Stimulated activated CD8-positive, alpha-beta memory T cell treated with anti-CD3 and anti-CD28 coated beads, Interleukin-12 subunit alpha, Interleukin-12 subunit beta, amount 100 ng/mL, for 1 hour (primary cell): ENCODE data around the gene SNAPC4.

Experiments used
- DNase-seq: peaks from one replicate; pipeline ENCODE4 v3.0.0-alpha.2; 2020; ENCODE audit warnings: low read depth

Gene SNAPC4

DNA sequence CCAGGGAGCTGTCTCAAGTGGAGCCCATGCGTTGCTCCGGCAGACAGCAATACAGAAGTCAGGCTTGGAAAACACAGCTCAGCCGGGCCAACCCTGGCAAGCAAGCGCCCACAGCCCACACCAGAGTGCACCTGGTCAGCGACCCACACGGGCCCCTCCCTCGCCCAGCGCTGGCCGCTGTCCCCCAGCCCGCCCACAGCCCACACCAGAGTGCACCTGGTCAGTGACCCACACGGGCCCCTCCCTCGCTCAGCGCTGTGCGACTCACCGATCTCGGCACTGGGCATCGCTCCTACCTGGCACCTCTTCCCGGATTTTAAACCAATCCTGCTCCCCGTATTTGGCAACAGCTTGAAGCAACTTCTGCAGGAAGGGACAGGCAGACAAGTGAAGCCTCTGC lies 12.8 kb downstream of the SNAPC4 start:
- no peak for DNase-seq

DNA sequence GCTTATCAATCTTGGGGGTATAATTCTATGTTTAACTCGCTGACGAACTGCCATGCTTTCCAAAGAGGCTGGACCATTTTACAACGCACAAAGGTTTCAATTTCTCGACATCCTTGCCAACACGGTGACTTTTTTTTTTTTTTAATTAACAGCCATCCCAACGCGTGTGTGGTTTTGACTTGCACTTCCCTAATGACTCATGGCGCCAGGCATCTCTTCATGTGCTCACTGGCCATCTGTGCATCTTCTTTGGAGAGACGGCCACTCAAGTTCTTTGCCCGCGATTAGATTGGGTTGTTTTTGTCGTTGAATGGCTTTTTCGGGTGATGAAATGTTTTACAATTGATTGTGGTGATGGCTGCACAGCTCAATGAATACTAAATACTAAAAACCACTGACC lies 14.0 kb downstream of the SNAPC4 start:
- no peak for DNase-seq

GRCh38 chr9:136385015-136385414 lies 15.0 kb downstream of the SNAPC4 start:
- DNase-seq: no peak

- no peak for DNase-seq
These were observed 16.5 kb downstream of the SNAPC4 start for GRCh38 chr9:136383436-136383835.

- no peak for DNase-seq
These were observed 17.9 kb downstream of the SNAPC4 start for GRCh38 chr9:136381966-136382513.

DNA sequence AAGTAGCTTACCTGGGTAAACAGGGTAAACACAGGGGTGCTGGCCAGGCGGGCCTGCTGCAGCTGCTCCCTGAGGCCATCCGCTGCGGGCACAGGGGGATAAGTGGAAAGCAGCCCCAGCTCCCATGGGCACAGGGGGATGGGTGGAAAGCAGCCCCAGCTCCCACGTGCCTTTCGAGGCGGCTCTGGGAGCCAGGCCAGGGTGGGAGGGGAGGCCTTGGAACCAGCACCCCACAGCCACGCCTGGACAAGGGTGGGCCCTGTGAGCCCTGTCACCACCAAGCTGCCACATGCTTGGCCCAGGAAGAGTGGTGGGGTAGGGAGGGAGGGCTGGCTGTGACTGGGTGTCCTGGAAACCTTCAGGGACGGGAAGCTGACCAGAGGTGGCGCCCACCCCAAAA lies 18.7 kb downstream of the SNAPC4 start:
- DNase-seq: no peak

GRCh38 chr9:136380381-136380780 lies 19.6 kb downstream of the SNAPC4 start:
- DNase-seq: no peak

- DNase-seq: no peak
These were observed 20.1 kb downstream of the SNAPC4 start for GRCh38 chr9:136379891-136380290.

DNA sequence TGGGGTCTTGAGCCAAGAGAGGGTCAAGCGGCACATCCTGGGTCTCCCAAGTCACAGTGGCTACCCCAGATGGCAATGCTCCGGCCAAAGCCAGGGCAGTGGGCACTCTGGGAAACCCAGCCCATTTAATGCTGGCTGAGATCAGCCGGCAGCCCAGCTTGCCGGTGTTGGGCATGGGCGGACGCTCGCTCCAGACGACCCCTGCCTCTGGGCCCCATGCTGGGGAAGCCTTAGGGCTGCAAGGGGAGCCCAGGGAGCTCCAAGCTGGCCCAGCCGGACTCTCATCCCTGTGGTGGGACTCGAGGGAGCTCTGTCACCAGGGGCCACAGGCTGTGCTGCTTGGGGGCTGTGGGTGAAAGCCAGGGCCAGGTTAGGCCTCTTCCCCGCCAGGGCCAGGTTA lies 20.6 kb downstream of the SNAPC4 start:
- DNase-seq: no peak

GRCh38 chr9:136379003-136379287 lies 21.0 kb downstream of the SNAPC4 start:
- DNase-seq: no peak

DNA sequence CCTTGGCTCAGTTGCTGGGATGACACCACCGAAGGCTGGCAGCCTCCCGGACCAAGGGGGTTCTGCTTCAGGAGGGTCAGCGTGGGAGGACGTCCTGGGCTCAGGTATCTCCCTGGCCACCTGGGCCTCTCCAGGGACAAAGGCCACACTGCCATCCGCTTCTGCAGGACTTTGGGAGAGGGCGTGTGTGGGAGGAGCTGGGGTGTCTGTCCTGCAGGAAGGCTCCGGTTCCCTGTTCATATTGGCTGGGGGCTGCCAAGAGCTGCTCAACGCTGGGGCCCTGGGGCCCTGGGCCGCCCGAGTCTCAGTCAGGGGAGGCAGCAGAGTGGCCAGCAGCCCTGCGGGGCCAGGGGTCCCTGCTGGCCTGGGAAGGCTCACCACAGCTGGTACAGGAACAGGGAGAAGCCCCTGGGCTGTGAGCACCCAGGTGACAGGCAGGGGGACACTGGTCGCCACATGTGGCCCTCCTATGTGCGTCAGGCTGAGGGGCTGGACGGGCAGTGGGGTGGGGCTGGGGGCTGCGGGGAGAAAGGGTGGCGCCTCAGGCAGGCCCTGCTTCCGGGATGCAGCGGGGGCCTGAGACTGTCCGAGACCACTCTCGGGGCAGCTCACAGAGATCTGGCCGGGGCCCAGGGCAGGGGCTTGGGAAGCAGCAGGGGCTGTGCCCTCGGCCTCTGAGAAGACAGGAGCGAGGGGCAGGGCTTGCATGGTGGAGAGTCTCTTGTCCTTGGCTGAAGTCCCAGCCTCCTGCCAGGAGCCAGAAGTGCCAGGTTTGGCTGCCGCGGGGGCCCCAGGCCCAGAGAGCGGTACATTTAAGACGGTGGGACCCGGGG lies 21.6 kb downstream of the SNAPC4 start:
- no peak for DNase-seq

DNA sequence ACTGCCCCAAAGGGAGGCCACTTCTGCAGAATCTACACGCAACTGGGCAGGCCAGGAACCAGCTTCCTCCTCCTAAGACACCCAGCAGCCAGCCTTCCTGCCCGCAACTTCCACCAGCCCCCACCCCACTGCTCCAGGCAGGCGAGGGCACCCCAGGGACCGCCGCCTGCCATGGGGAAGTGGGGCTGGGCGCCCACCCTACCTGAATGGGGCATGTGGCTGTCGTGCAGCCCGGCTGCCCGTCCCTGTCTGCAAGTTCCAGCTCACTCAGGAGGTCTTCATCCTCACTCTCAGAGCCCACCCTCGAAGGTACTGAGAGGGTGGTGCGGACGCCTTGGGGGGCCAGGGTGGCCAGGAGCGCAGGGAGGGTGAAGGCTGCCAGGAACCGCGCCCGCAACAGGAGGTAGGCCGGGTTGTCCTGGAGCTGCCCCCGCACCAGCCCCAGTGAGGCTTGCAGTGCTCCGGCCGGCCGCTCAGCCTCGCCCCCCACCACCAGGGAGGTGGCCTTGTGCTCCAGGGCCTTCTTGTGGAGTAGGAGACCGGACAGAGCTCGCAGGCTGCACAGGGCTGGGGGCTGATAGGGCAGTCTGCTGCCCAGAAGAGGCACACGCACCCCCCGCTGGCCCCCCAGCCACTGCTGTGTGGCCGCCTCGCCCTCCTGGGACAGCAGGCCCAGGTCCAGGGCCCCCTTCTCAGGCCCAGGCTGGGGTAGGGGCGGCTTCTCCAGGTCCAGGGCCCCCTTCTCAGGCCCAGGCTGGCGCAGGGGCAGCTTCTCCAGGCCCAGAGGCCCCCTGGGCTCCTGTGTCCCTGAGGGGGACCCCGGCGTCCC lies 22.4 kb downstream of the SNAPC4 start:
- DNase-seq: no peak

DNA sequence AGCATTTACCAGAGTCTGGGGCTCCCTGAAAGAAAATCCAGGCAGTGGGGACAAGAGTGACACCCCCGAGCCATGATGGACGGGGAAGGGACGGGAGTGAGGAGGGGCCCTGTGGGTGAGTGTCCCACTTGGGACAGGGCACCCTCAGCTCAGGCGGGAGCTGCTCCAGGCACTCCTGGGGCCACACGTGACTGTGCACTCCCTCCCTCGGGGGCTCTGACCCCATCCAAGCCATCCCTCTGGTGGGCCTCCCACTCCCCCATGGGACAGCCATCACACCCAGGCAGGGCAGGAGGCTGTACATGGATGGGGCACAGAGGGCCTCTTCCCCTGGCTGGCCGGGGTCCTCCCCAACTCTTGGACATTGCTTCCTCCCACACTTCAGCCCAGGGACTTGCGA lies 23.5 kb downstream of the SNAPC4 start:
- no peak for DNase-seq

- DNase-seq: no peak
These were observed 24.9 kb downstream of the SNAPC4 start for GRCh38 chr9:136375096-136375495.

DNA sequence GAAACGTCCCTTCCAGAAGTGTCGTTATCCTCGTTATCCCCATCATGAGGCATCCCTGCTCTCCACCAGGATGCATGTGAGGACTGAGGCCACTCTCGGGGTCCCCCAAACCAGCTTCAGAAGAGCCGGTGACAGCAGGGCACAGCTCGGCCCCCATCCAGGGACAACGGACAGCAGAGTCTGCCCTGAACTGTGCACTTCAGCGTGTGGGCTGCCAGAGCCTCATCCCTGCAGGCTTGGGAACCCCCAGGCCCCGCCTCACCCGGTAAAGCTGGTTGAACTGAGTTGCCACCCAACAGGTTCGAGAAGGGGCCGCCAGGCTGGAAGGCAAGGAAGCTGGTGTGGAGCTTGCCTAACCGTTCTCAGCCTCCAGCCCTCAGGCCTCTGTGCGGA lies 25.8 kb downstream of the SNAPC4 start:
- DNase-seq: no peak

DNA sequence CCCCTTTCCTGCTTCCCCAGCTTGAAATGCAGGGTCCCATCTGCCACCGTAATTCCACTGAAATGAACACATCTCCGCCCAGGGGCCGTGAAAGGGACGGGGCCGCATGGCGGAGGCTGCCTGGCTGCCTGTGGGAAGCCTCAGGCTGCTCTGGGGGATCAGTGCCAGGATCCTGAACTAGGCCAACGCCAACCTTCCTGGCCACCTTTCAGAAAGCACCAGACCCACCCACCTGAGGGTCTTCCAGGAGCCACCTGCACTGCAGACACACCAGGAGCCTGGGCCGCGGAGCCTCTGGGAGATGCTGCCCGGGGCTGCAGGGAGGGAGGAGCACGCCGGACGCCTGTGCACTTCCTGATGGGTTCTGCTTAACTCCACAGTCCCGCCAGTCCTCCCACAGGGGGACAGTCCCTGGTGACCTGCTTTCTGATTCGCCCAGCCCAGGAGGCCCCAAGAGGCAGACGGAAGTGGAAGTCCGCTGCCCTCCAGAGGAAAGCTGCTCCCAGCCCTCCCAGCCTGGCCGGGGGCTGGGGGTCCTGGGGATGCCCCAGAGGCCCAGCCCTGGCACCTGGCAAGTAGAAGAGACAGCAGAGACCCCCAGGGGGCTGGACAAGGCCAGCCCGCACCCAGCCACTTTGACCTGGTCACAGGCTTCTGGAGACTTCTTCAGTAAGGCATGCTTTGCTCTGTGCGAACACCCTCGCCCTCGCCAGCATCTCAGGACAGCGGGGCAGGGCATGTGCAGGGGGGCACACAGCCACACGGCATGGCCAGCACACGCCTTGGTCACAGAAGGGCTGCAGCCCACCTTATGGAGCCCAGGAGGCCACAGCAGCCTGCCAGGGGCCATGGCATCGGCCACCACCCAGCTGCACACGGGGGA lies 26.4 kb downstream of the SNAPC4 start, which contains the start of gene CARD9:
TSS of gene CARD9 (minus strand) at position 370 of the 883 bp plus-strand sequence. CDS start 1,591 bp downstream, outside the sequence.
- no peak for DNase-seq

- DNase-seq: no peak
These were observed 27.2 kb downstream of the SNAPC4 start for GRCh38 chr9:136372561-136373299.

DNA sequence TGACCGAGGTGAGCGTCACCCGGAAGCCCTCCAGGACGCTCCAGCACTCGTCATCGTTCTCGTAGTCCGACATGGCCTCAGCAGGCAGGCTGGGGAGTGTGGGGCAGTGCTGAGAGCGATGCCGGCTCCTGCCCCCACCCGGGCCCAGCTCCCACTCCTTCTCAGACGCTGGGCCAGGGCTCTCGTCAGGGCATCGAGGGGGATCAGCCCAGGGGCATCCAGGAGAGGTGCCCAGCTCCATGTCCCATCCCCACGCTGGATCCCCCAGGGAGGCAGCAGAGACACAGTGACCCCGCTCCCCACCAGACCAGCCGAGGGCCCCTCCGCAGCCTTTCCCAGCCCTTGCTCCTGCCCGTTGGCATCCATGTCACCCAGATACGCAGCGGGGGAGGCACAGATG lies 28.0 kb downstream of the SNAPC4 start:
- no peak for DNase-seq

DNA sequence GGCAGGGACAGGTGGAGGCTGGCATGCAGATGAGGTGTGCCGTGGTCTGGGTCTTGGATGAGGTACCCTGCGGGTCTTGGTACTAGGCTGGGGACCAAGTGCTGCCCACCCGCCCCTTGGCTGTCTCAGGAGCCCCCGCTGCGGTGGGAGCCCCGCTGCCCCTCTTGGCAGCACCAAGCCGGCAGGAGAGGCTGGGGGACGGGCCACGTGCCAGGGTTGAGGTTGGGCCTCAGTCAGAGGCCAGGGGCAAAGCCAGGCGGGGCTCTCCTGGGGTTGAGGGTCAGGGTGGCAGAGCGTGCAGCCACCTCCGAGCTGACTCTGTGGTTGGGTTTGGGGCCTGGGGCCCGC lies 28.5 kb downstream of the SNAPC4 start:
- DNase-seq: no peak

DNA sequence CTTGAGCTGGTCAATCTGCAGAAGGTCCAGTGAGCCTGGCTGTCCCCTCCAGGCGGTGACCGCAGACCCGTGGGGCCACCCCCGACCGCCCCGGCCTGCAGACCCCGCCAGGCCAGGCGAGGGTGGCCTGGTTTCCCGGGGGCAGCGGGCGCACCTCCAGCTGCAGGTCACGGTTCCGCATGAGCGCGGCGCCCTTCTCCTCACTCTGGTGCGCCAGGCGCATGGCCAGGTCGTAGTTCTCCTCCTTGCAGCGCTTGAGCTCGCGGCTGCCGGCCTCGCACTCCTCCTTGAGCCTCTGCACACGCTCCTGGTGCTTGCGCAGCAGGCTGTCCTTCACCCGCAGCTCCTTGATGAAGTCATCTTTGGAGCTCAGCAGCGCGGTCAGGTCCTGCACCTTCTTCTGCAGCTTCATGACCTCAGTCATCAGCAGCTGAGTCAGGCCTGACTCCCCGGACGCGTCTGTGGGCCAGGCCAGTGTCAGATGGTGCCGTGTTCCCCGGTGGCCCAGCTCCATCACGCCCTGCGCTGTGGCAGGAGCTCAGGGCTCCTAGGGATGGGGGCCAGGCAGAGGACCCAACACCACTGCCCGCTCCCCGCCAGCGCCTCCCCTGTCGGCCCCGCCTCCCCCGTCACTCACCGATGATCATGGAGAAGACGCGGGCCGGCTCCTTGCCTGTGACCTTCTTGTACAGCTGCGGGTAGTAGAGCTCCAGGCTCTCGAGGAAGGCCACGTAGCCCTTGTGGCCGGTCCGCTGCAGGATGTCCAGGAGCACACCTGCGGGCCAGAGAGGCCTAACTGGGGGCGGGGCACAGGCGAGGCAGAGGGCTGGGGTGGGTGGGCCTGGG lies 29.1 kb downstream of the SNAPC4 start:
- DNase-seq: no peak

DNA sequence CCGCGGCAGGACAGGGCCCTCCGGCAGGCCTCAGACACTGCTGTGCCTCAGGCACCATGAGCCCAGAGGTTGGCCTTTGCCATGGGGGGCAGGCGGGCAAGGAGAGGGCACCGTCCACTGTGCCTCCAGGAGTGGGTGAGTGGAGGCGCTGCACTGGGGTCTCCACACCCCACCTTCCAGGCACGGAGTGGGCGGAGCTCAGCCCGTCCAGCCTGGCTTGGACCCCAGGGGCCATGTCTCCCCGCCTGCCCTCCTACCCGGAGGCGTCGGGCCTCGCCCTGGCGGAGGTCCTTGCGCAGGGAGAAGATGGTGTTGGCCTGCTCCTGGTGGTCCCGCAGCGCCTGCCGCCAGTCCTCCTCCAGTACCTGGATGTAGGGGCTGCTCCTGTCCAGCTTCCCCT lies 29.9 kb downstream of the SNAPC4 start:
- DNase-seq: no peak
